ENCODE data around the gene S100A5. TPM values are rescaled to one million over a fixed set of nuclear protein-coding genes. Genes with fewer than 3 reads are reported as not detected.

Gene S100A5
- total RNA-seq, 4 donors from 2014 or later: not detected

GRCh38 chr1:153507926-153508583 is 32.7 kb downstream of the S100A5 start:
- no peaks in the 10 kb centered on the region for H3K9me3 ChIP-seq
- no peaks in the 10 kb centered on the region for H3K27me3 ChIP-seq
- no peak for ATAC-seq
- peak overlapping the region in 2 of 4 donors; percentile 81 to 82 for H3K27ac ChIP-seq
- H3K4me1 ChIP-seq: peaks cover 3 to 36% (median 18%) of the 10 kb centered on the region in 3 donors
- no peak for TF ChIP-seq CTCF (IDR thresholded peaks at IDR 0.05)
- no peak for TF ChIP-seq POLR2AphosphoS5 (IDR thresholded peaks at IDR 0.05)
- TF ChIP-seq POLR2A (IDR thresholded peaks at IDR 0.05): no peak
- TF ChIP-seq EP300 (IDR thresholded peaks at IDR 0.05): no peak
- 100% methylated on average over 1 of the region's 11 CpGs; no CpG with 5 or more reads in 1 of the 2 donors for WGBS, 2 donors (ENCODE audit: low coverage in 1 of 2)
- no peak overlapping the region for H3K4me3 ChIP-seq
- H3K36me3 ChIP-seq: no peaks in the 10 kb centered on the region

- H3K4me3 ChIP-seq: no peak overlapping the region
- ATAC-seq: peak; percentile 93
- no peaks in the 10 kb centered on the region for H3K27me3 ChIP-seq
- peak overlapping the region; percentile 51 to 88 (median 82) for H3K27ac ChIP-seq
- WGBS, 2 donors (ENCODE audit: low coverage in 1 of 2): 0 to 14% methylated on average over 1 to 7 of the region's 7 CpGs
- H3K4me1 ChIP-seq: peaks cover 3 to 36% (median 18%) of the 10 kb centered on the region in 3 donors
- H3K36me3 ChIP-seq: no peaks in the 10 kb centered on the region
- no peaks in the 10 kb centered on the region for H3K9me3 ChIP-seq
- TF ChIP-seq POLR2AphosphoS5 (IDR thresholded peaks at IDR 0.05): peak; percentile 94
- TF ChIP-seq EP300 (IDR thresholded peaks at IDR 0.05): no peak
- TF ChIP-seq CTCF (IDR thresholded peaks at IDR 0.05): no peak
- no peak for TF ChIP-seq POLR2A (IDR thresholded peaks at IDR 0.05)
Observed at GRCh38 chr1:153506831-153507413, 33.8 kb downstream of the S100A5 start.

GRCh38 chr1:153506386-153506785 is 34.3 kb downstream of the S100A5 start:
- ATAC-seq: no peak
- 53 to 65% methylated on average over 2 to 5 of the region's 5 CpGs for WGBS, 2 donors (ENCODE audit: low coverage in 1 of 2)
- peak overlapping the region; percentile 43 to 88 (median 82) for H3K27ac ChIP-seq

GRCh38 chr1:153505576-153505975 is 35.2 kb downstream of the S100A5 start:
- H3K27me3 ChIP-seq: no peaks in the 10 kb centered on the region
- peaks cover 3 to 28% (median 12%) of the 10 kb centered on the region in 3 donors for H3K4me1 ChIP-seq
- TF ChIP-seq EP300 (IDR thresholded peaks at IDR 0.05) (no peak), POLR2AphosphoS5 (IDR thresholded peaks at IDR 0.05) (no peak), POLR2A (IDR thresholded peaks at IDR 0.05) (no peak), CTCF (IDR thresholded peaks at IDR 0.05) (no peak)
- no peaks in the 10 kb centered on the region for H3K36me3 ChIP-seq
- peak overlapping the region in 3 of 4 donors; percentile 81 to 88 (median 82) for H3K27ac ChIP-seq
- H3K9me3 ChIP-seq: no peaks in the 10 kb centered on the region
- 100% methylated on average over 1 of the region's 1 CpG for WGBS, 2 donors (ENCODE audit: low coverage in 1 of 2)
- ATAC-seq: no peak
- no peak overlapping the region for H3K4me3 ChIP-seq

More at GRCh38 chr1:153506386-153506785, 34.3 kb downstream of the S100A5 start:
- no peaks in the 10 kb centered on the region for H3K9me3 ChIP-seq
- no peaks in the 10 kb centered on the region for H3K36me3 ChIP-seq
- TF ChIP-seq POLR2A (IDR thresholded peaks at IDR 0.05) (no peak), CTCF (IDR thresholded peaks at IDR 0.05) (no peak), EP300 (IDR thresholded peaks at IDR 0.05) (no peak), POLR2AphosphoS5 (IDR thresholded peaks at IDR 0.05) (no peak)
- H3K4me3 ChIP-seq: no peak overlapping the region
- H3K27me3 ChIP-seq: no peaks in the 10 kb centered on the region
- H3K4me1 ChIP-seq: peaks cover 3 to 36% (median 18%) of the 10 kb centered on the region in 3 donors

All from gastroesophageal sphincter (tissue), 4 donors.